ENCODE measurements around the gene SHB.

The SHB gene

GRCh38 chr9:38085308-38085707 lies 16.3 kb upstream of the SHB start:
- no peak for DNase-seq

GRCh38 chr9:38084556-38084880 lies 15.5 kb upstream of the SHB start:
- no peak for DNase-seq

GRCh38 chr9:38083858-38084555 lies 15.0 kb upstream of the SHB start:
- DNase-seq: no peak

GRCh38 chr9:38082446-38083287 lies 13.6 kb upstream of the SHB start:
- DNase-seq: no peak

GRCh38 chr9:38081356-38082108 lies 12.5 kb upstream of the SHB start:
- DNase-seq: no peak

GRCh38 chr9:38079461-38080031 lies 10.5 kb upstream of the SHB start:
- no peak for DNase-seq

GRCh38 chr9:38075272-38075671 lies 6.2 kb upstream of the SHB start:
- DNase-seq: no peak

- no peak for DNase-seq
Measured at GRCh38 chr9:38074441-38074961, 5.5 kb upstream of the SHB start.

GRCh38 chr9:38073882-38074281 lies 4.9 kb upstream of the SHB start:
- DNase-seq: no peak

- no peak for DNase-seq
Measured at GRCh38 chr9:38071470-38072134, 2.6 kb upstream of the SHB start.

GRCh38 chr9:38067859-38068681 lies 957 bp downstream of the SHB start:
- DNase-seq: no peak

- DNase-seq: no peak
Measured at GRCh38 chr9:38066914-38067858, 1.8 kb downstream of the SHB start.

- no peak for DNase-seq
Measured at GRCh38 chr9:38066197-38066913, 2.7 kb downstream of the SHB start.

GRCh38 chr9:38065369-38066075 lies 3.5 kb downstream of the SHB start:
- no peak for DNase-seq

GRCh38 chr9:38064842-38065368 lies 4.1 kb downstream of the SHB start:
- no peak for DNase-seq

- DNase-seq: no peak
Measured at GRCh38 chr9:38063363-38063707, 5.7 kb downstream of the SHB start.

- no peak for DNase-seq
Measured at GRCh38 chr9:38062498-38063362, 6.3 kb downstream of the SHB start.

- DNase-seq: no peak
Measured at GRCh38 chr9:38062106-38062497, 6.9 kb downstream of the SHB start.

Data from NCI-H187 treated with DMSO at 0.1 percent for 48 hours (cell line).